KG1 (cell line): Measurements from ENCODE around the gene SRGAP2B.
"Not testable (repeated sequence)": the region's sequence is repeated elsewhere in the genome, so short reads cannot be mapped to it uniquely, and the experiment has no call there.

Experiments
- DNase-seq: peaks from one replicate; lab custom pipeline; 2025; lab: John Stamatoyannopoulos, UW

SRGAP2B gene

GRCh38 chr1:144995833-144996410, 99.2 kb downstream of the SRGAP2B start:
- DNase-seq = not testable (repeated sequence)

DNA sequence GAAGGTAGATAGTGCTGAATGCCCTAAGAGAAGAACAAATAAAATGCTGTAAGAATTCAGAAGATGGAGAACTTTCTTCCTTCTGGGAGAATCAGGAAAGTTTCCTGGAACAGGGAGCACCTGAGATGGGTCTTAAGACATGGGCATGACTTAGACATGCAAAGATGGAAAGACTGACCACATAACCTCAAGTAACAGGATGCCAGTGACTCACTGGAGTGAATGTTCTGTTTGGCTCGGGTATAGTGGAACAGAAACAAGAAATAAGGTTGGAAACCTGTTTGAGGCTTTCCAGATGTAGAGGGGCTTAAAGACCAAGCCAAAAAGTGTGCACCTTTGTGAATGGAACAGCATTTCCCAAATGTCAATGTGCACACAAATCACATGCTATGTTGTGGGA, 102.2 kb downstream of the SRGAP2B start:
- DNase-seq = not testable (repeated sequence)

DNA sequence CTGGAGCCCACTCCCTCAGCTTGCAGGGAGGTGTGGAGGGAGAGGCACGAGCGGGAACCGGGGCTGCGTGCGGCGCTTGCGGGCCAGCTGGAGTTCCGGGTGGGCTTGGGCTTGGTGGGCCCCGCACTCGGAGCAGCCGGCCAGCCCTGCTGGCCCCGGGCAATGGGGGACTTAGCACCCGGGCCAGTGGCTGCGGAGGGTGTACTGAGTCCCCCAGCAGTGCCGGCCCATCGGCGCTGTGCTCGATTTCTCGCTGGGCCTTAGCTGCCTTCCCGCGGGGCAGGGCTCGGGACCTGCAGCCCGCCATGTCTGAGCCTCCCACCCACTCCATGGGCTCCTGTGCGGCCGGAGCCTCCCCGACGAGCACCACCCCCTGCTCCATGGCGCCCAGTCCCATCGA, 104.5 kb downstream of the SRGAP2B start:
- not testable (repeated sequence) for DNase-seq

DNA sequence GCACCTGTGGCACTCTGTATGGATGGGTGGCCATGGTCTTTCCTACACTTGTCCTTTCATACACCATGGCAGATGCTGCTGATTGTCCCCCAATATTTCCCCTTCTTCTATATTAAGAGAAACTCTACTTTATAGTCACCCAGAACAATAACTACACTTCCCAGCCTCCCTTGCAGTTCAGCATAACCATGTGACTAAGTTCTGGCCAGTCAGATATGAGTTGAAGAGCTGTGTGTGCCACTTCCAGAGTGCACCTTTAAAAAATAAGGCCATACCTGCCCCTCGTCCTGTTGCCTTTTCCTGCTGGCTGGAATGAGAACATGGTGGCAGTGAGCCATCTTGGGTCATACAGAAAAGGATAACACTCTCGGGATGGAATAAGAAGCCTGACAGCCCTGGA, 108.0 kb downstream of the SRGAP2B start:
- not testable (repeated sequence) for DNase-seq

- not testable (repeated sequence) for DNase-seq
These were observed 108.8 kb downstream of the SRGAP2B start for GRCh38 chr1:144986171-144986860.

DNA sequence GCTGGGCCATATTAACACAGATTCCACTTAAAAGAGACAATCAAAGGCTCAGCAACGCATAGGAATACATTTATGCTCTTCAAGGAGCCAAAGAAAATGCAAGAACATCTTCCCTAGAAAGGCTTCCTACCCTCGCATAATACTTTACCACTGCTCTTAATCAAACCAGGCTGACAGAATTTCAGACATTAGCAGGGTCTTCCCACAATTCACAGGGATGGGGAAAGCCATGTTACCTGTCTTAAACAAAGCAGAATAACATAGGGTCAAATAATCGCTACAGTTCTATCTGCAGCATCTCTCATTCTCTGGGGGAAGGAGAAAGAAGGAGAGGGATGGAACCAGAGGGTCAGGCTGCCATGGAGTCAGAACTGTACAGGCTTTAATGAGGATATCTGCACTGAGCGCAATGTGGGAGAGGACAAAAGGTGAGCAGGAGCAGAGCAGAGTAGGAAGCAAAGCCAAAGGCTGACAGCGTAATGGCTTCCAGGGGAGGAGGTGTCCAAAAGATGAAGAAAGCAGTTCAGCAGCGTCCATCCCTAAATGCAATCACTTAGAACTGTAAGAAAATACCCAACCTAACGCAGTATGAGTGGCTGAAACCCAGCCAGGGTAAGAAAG, 109.5 kb downstream of the SRGAP2B start:
- not testable (repeated sequence) for DNase-seq

GRCh38 chr1:144982802-144983525, 112.2 kb downstream of the SRGAP2B start:
- not testable (repeated sequence) for DNase-seq

GRCh38 chr1:144981157-144981556, 114.0 kb downstream of the SRGAP2B start:
- not testable (repeated sequence) for DNase-seq

GRCh38 chr1:144979960-144980595, 115.0 kb downstream of the SRGAP2B start:
- DNase-seq = not testable (repeated sequence)

DNA sequence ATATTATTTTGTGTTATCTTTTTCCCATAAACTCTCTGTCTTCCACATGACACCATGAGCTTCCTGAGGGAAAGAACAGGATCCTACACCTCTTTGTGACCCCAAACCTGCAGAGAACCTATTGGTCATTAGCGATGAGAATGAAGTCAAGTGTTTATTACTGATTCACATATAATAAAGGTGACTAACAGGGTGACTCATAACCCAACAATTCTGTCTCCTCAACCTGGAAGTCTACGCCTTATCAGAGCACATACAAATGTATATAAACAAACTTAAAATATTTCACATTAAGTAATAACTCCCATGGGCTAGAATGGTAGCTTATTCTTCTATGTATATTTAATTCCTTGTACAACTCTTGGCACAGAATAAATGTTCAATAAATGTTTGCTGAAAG, 117.3 kb downstream of the SRGAP2B start:
- DNase-seq = not testable (repeated sequence)

DNA sequence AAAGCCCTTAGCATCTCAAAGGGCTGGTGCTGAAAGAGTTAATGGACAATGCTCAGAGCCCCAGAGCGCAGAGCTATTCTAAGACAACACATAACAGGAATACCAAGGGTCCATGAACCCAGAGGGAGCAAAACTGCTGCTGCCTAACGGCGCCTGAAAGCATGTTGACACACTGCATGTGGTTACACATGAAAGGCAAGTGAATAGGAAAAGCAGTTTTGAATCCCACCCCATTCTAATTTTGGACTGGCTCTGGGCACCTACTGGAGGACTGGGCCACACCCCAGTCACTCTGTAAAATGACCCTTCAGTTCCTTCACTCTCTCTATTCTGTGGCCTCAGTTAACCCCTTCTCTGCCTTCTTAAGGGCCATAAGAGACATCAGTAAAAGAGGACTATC, 123.2 kb downstream of the SRGAP2B start:
- DNase-seq = not testable (repeated sequence)

- not testable (repeated sequence) for DNase-seq
These were observed 128.6 kb downstream of the SRGAP2B start for GRCh38 chr1:144966488-144966887.

GRCh38 chr1:144964765-144965164, 130.4 kb downstream of the SRGAP2B start:
- DNase-seq = not testable (repeated sequence)

- DNase-seq = not testable (repeated sequence)
These were observed 130.9 kb downstream of the SRGAP2B start for GRCh38 chr1:144964186-144964585.

DNA sequence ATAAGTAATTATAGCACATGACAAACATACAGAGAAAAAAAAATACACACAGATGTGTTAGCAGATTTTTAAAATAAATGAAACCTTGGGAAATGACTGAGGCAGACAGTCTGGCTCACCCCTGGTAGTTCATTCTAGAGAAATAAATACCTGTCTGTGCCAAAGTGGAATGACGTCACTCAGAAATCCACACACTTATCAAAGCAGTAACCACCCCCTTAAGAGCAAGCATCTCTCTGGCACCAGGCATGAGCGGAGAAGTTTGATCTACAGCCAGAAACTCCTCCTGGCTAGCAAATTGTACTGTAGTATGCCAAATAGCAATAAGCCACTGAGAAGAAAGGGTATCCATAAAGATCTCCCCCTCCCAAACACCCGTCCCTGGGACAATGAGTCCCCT, 131.6 kb downstream of the SRGAP2B start:
- not testable (repeated sequence) for DNase-seq

DNA sequence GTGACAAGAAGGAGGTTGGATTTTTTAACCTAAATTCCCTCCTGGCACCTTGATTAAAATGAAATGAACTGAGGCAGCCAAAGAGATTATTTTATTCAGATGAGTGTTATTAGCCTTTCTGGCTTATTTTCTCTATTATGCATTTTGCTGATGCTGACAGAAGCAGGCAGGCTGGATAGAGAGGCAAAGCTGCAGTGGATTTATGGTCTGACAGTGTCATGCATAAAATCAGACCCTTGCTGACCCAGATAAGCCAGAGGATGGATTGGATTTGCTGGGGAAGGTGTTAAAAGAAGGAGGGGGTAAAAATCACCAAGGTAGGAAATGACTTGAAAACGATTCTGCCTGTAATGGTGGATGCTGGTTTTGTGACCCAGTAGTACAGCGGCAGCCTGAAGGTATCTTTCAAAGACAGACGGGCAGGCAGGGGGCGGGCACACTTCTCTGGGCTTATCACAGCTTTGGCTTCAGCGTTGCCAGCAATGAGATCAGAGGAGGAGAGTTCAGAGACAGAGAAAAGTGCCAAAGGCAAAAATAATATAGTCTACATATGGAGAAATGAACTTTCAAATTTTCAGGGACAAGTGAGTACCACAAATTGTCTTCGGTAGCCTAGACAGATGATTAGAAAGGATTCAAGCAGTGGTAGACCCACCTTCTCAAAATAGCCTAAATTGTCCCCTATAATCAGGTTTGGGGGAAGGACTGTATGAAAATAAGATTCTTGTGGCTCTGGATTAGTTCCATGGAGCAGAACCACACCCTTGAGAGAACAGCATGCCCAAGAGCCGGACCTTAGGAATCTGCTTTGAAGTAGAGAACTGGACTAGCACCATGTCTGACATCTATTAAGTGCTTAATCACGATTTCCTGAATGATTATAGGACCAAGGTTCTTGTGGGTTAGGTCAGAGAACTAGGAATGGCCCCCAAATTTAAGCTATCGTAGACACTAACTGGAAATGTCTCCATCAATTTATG, 133.2 kb downstream of the SRGAP2B start:
- DNase-seq = not testable (repeated sequence)

DNA sequence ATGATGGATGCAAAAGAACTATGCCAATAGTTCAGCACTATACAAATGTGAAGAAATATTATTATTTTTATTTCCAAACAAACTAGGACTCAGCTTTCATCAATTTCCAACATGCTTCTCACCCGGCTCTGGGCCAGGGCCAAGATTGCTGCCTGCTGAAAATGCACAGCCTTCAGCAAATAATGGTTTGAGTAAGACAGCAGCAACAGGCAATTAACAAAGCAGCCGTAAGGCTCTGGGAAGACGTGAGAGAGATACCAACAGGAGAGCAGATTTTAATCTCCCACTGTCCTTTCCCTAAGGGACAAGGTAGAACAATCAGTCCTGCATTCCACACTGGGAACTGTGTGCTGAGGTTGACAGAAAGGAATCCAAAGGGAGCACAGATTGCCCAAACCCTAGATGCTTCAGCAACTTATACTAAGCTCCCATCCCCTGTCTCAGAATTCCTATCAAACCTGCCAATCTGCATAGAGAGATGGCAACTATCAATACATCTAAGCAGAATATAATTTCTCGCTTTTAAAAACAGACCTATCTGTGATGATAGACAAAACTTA, 134.1 kb downstream of the SRGAP2B start:
- not testable (repeated sequence) for DNase-seq

- not testable (repeated sequence) for DNase-seq
These were observed 146.7 kb downstream of the SRGAP2B start for GRCh38 chr1:144948390-144948789.

- DNase-seq = not testable (repeated sequence)
These were observed 147.6 kb downstream of the SRGAP2B start for GRCh38 chr1:144947495-144947894.
